IMR-90 (cell line): ENCODE measurements around the gene DMXL1. TPM values are rescaled to one million over a fixed set of nuclear protein-coding genes. Genes with fewer than 3 reads are reported as not detected.

Experiments used
- ATAC-seq: fragments of 200-7000 bp; cut with Tn5 transposase; 2 replicates; pipeline ENCODE4 v1.9.1; 2020; ENCODE audit warnings: low read depth, mild to moderate bottlenecking, moderate library complexity
- BruUV-seq: library from RNA; stranded (reverse); fragments of 400-500 nt; replicated peaks from 2 replicates; lab custom pipeline; 2021; lab: Mats Ljungman, UMichigan
- CTCF ChIA-PET: fragments of 300-600 bp; formaldehyde crosslinking; extraction: SDS; loops from one replicate; lab custom pipeline; 2021; ENCODE audit warnings: antibody characterized with exemption; lab: Yijun Ruan, JAX
- POLR2A ChIA-PET: fragments of 300-600 bp; sonication (Branson Sonifier 250); formaldehyde crosslinking; loops from one replicate; lab custom pipeline; 2022; ENCODE audit warnings: antibody characterized with exemption; ENCODE audit not compliant: unreplicated experiment; lab: Charles Lee
- DNase-seq: peaks from one replicate; pipeline ENCODE4 v3.0.0; 2013
- H2AFZ ChIP-seq: replicated peaks from 2 replicates; pipeline ENCODE3; 2013; ENCODE audit warnings: low read length, mild to moderate bottlenecking; ENCODE audit not compliant: poor library complexity
- H2AK5ac ChIP-seq: 2 replicates; pipeline ENCODE4 v1.6.1; 2013; ENCODE audit warnings: low read depth, low read length, inconsistent platforms
- H2AK9ac ChIP-seq: replicated peaks from 2 replicates; pipeline ENCODE3; 2013; ENCODE audit warnings: mild to moderate bottlenecking, low read depth, low read length, moderate library complexity; ENCODE audit not compliant: poor library complexity
- H2BK120ac ChIP-seq: 2 replicates; pipeline ENCODE4 v1.6.1; 2013; ENCODE audit warnings: low read depth, low read length, inconsistent platforms
- H2BK15ac ChIP-seq: 3 replicates; pipeline ENCODE4 v1.6.1; 2013; ENCODE audit warnings: low read depth, low read length, inconsistent platforms
- H2BK20ac ChIP-seq: 2 replicates; pipeline ENCODE4 v1.6.1; 2013; ENCODE audit warnings: low read depth, mild to moderate bottlenecking, inconsistent platforms, low read length, moderate library complexity
- H2BK5ac ChIP-seq: 2 replicates; pipeline ENCODE4 v1.6.1; 2013; ENCODE audit warnings: mild to moderate bottlenecking, low read depth, low read length, inconsistent platforms; ENCODE audit not compliant: poor library complexity, severe bottlenecking
- H3K14ac ChIP-seq: replicated peaks from 2 replicates; pipeline ENCODE4 v1.6.1; 2013; ENCODE audit warnings: low read depth, low read length, inconsistent platforms
- H3K18ac ChIP-seq: 2 replicates; pipeline ENCODE4 v1.6.1; 2013; ENCODE audit warnings: low read depth, low read length, control low read depth
- H3K23ac ChIP-seq: 2 replicates; pipeline ENCODE4 v1.6.1; 2013; ENCODE audit warnings: low read depth, low read length, inconsistent platforms
- H3K27ac ChIP-seq: 2 replicates; pipeline ENCODE4 v1.5.1; 2013; ENCODE audit warnings: mild to moderate bottlenecking, control low read depth, low read length; ENCODE audit not compliant: insufficient read depth
- H3K27me3 ChIP-seq: 2 replicates; pipeline ENCODE4 v1.6.1; 2013; ENCODE audit warnings: low read length; ENCODE audit not compliant: control insufficient read depth, insufficient read depth
- H3K36me3 ChIP-seq: 2 replicates; pipeline ENCODE4 v1.6.1; 2013; ENCODE audit warnings: low read length, mixed read lengths; ENCODE audit not compliant: control insufficient read depth, insufficient read depth
- H3K4ac ChIP-seq: 2 replicates; pipeline ENCODE4 v1.6.1; 2013; ENCODE audit warnings: low read depth, low read length, inconsistent platforms
- H3K4me1 ChIP-seq: 2 replicates; pipeline ENCODE4 v1.6.1; 2013; ENCODE audit warnings: low read length, mixed read lengths; ENCODE audit not compliant: control insufficient read depth, insufficient read depth
- H3K4me2 ChIP-seq: 2 replicates; pipeline ENCODE4 v1.6.1; 2013; ENCODE audit warnings: low read depth, mild to moderate bottlenecking, control low read depth, low read length, moderate library complexity
- H3K4me3 ChIP-seq: 2 replicates; pipeline ENCODE4 v1.5.1; 2013; ENCODE audit warnings: low read depth, mild to moderate bottlenecking, control low read depth, low read length, moderate library complexity; ENCODE audit not compliant: insufficient read depth
- H3K56ac ChIP-seq: 2 replicates; pipeline ENCODE4 v1.6.1; 2013; ENCODE audit warnings: low read length, inconsistent platforms; ENCODE audit not compliant: insufficient read depth; ENCODE audit errors: extremely low read depth
- H3K79me1 ChIP-seq, 2 experiments: 2 replicates each; pipeline ENCODE4 v1.6.1; 2013; ENCODE audit warnings: low read length in 2 of 2, inconsistent platforms in 1 of 2, low read depth in 1 of 2
- H3K9ac ChIP-seq: 2 replicates; pipeline ENCODE4 v1.6.1; 2013; ENCODE audit warnings: low read depth, low read length, control low read depth
- H3K9me1 ChIP-seq: 2 replicates; pipeline ENCODE4 v1.6.1; 2013; ENCODE audit warnings: low read length, inconsistent platforms; ENCODE audit not compliant: insufficient read depth
- H3K9me3 ChIP-seq: 2 replicates; pipeline ENCODE4 v1.6.1; 2013; ENCODE audit warnings: low read length; ENCODE audit not compliant: control insufficient read depth, insufficient read depth
- H4K20me1 ChIP-seq: 2 replicates; pipeline ENCODE4 v1.6.1; 2013; ENCODE audit warnings: low read length, inconsistent platforms; ENCODE audit not compliant: insufficient read depth
- H4K5ac ChIP-seq: 2 replicates; pipeline ENCODE4 v1.6.1; 2013; ENCODE audit warnings: mild to moderate bottlenecking, low read depth, low read length, control low read depth
- H4K8ac ChIP-seq, 2 experiments: 2 replicates each; pipeline ENCODE4 v1.6.1; 2013; ENCODE audit warnings: low read depth in 2 of 2, low read length in 2 of 2, control low read depth in 1 of 2, inconsistent platforms in 1 of 2
- H4K91ac ChIP-seq: 2 replicates; pipeline ENCODE4 v1.6.1; 2013; ENCODE audit warnings: low read depth, low read length, inconsistent platforms; ENCODE audit not compliant: insufficient read depth
- BHLHE40 ChIP-seq: fragments of 150-350 bp; IDR thresholded peaks from 2 replicates; pipeline ENCODE4 v1.6.1; 2016; ENCODE audit warnings: mild to moderate bottlenecking, low read depth, low read length
- CEBPB ChIP-seq: IDR thresholded peaks from 2 replicates; pipeline ENCODE4 v1.6.1; 2012; ENCODE audit warnings: low read depth, low read length, improper control_type of control experiment
- FOS ChIP-seq: fragments of 150-350 bp; IDR thresholded peaks from 2 replicates; pipeline ENCODE4 v1.6.1; 2016; ENCODE audit warnings: low read depth, low read length
- MAFK ChIP-seq: IDR thresholded peaks from 2 replicates; pipeline ENCODE4 v1.6.1; 2012; ENCODE audit warnings: low read depth, low read length, improper control_type of control experiment
- MAZ ChIP-seq: IDR thresholded peaks from 2 replicates; pipeline ENCODE4 v1.6.1; 2012; ENCODE audit warnings: low read depth, mild to moderate bottlenecking, low read length, improper control_type of control experiment, moderate library complexity, borderline replicate concordance
- MXI1 ChIP-seq: IDR thresholded peaks from 2 replicates; pipeline ENCODE4 v1.6.1; 2012; ENCODE audit warnings: low read depth, mild to moderate bottlenecking, low read length, moderate library complexity, borderline replicate concordance
- NFE2L2 ChIP-seq: fragments of 150-350 bp; IDR thresholded peaks from 2 replicates; pipeline ENCODE4 v1.6.1; 2016; ENCODE audit warnings: low read depth, mild to moderate bottlenecking, low read length
- POLR2A ChIP-seq: IDR thresholded peaks from 2 replicates; pipeline ENCODE4 v1.6.1; 2012; ENCODE audit warnings: mild to moderate bottlenecking, low read depth, low read length
- RAD21 ChIP-seq: IDR thresholded peaks from 2 replicates; pipeline ENCODE4 v1.6.1; 2012; ENCODE audit warnings: low read length, improper control_type of control experiment
- RCOR1 ChIP-seq: IDR thresholded peaks from 2 replicates; pipeline ENCODE4 v1.6.1; 2012; ENCODE audit warnings: mild to moderate bottlenecking, low read length, improper control_type of control experiment; ENCODE audit not compliant: insufficient replicate concordance
- RFX5 ChIP-seq: IDR thresholded peaks from 2 replicates; pipeline ENCODE4 v1.8.0; 2012; ENCODE audit warnings: low read depth, mild to moderate bottlenecking, low read length, moderate library complexity
- WGBS, 2 experiments: methylation state at CpG; one replicate each; pipeline versions ENCODE4 v1.1.5 to v1.1.7; 2013; ENCODE audit warnings: missing lambda C conversion rate in 2 of 2; ENCODE audit not compliant: insufficient read length in 1 of 2; ENCODE audit errors: extremely low coverage in 2 of 2; 5-methylcytosine and 5-hydroxymethylcytosine counted together
- dilution Hi-C: fragments of 300-500 bp; cut with HindIII; formaldehyde crosslinking; loops from one replicate; pipeline ENCODE4 v1.14.3; 2018; ENCODE audit warnings: low sequenced_read_pairs; ENCODE audit not compliant: unreplicated experiment
- in situ Hi-C: fragments of 300-500 bp; cut with MboI; formaldehyde crosslinking; loops from 3 replicates; pipeline ENCODE4 v1.14.3; 2019; ENCODE audit warnings: low sequenced_read_pairs, inconsistent platforms, mixed read lengths
- intact Hi-C: fragments of 100-400 bp; cut with micrococcal nuclease; formaldehyde crosslinking; loops from 2 replicates; pipeline ENCODE4 v1.10.0; 2022
- polyA plus RNA-seq, 3 experiments: library from polyadenylated mRNA; depleted of rRNA; stranded (reverse); fragments of >200 nt; gene quantifications; 2 replicates each; pipeline ENCODE4 v1.2.3, GENCODE V29; 2012; ENCODE audit warnings: low replicate concordance in 1 of 3
- total RNA-seq: library from RNA; depleted of rRNA; stranded (reverse); fragments of >200 nt; gene quantifications from 2 replicates; pipeline ENCODE4 v1.2.3, GENCODE V29; 2012
- TF ChIP-seq, protein P1 (sequence below): fragments of 150-350 bp; IDR thresholded peaks from 2 replicates; pipeline ENCODE4 v1.6.1; 2017; ENCODE audit warnings: mild to moderate bottlenecking, antibody characterized with exemption, low read length, low read depth
- TF ChIP-seq, protein P2 (sequence below): fragments of 150-350 bp; IDR thresholded peaks from 2 replicates; pipeline ENCODE4 v1.6.1; 2016; ENCODE audit warnings: low read depth, mild to moderate bottlenecking, low read length, moderate library complexity, borderline replicate concordance
- TF ChIP-seq, protein P3 (sequence below): conservative IDR thresholded peaks from 2 replicates; pipeline ENCODE4 v1.5.1; 2012; ENCODE audit warnings: mild to moderate bottlenecking, low read depth, low read length, improper control_type of control experiment

Gene DMXL1
- total and polyA plus RNA-seq, 2 of the 4 experiments (the other 2 are of a cell fraction): 8.1 to 21.5 TPM

DNA sequence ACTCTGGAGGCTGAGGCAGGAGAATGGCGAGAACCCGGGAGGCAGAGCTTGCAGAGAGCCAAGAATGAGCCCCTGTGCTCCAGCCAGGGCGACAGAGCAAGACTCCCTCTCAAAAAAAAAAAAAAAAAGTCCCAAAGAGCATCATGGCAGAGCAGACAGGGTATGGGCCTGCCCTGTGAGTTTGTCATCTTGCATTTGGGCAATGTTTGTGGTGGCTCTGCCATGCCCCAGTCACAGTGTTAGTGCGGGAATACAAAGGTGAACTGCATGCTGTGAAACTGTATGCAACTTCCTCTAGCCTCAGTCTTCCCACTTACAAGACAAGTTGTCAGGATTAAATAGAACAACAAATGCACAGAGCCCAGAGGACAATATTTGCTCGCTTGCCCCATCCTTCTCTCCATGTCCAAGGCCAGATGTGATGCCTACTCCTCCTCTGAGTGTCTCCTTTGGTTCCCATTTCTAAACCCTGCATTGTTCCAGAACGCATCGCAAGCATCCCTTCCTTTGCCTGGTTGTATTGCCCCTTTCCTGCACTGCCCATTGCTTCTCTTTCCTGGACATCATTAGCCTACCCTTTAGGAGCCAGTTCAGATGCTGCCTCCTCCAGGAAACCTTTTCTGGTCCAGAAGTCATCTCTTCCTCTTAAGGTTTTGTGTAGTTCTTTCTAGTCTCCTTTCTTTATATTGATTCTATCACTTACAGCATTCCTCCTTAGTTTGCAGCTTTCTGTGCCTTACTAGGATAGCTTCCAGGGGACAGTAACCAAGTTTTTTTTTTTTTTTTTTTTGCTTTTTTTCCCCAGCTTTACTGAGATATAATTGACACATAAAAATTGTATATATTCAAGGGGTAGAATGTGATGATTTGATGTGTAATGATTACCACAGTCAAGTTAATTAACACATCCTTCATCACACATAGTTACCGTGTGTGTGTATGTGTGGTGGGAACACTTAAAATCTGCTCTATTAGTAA lies 215.9 kb downstream of the DMXL1 start:
- Histone ChIP-seq H3K56ac (no peak overlapping the region), H3K18ac (no peak overlapping the region), H3K4me2 (no peak overlapping the region), H3K9ac (no peak overlapping the region), H4K8ac (no peak overlapping the region), H2BK15ac (no peak overlapping the region), H4K5ac (no peak overlapping the region), H2AFZ (no peak overlapping the region), H3K36me3 (0 out of 2 replicates have a peak, but pooled peaks cover 2% of the 10 kb centered on the region), H3K4me3 (no peak overlapping the region), H3K9me3 (no peaks in the 10 kb centered on the region), H4K91ac (no peak overlapping the region), H2BK20ac (no peak overlapping the region), H3K9me1 (peaks cover 5% of the 10 kb centered on the region), H3K14ac (peak overlapping the region; percentile 16; the same call in 1 of the 2 replicates), H2BK120ac (no peak overlapping the region), H3K4me1 (peaks cover 11% of the 10 kb centered on the region), H3K27me3 (no peaks in the 10 kb centered on the region), H3K79me1 (peaks cover 25 to 40% of the 10 kb centered on the region in 2 experiments), H2BK5ac (no peak overlapping the region), H3K27ac (no peak overlapping the region), H4K20me1 (no peaks in the 10 kb centered on the region), H2AK5ac (0 out of 2 replicates have a peak overlapping the region, but pooled peaks have one; percentile 5), H2AK9ac (no peak overlapping the region), H3K23ac (peak overlapping the region; percentile 19; the same call in 1 of the 2 replicates), H3K4ac (no peak overlapping the region)
- POLR2A ChIA-PET: no interaction called here
- TF ChIP-seq RCOR1 (no peak), CEBPB (no peak), RFX5 (no peak), FOS (no peak), MXI1 (no peak), POLR2A (no peak), MAZ (no peak), MAFK (no peak), NFE2L2 (no peak), RAD21 (no peak), BHLHE40 (no peak)
- TF ChIP-seq, protein P1, sequence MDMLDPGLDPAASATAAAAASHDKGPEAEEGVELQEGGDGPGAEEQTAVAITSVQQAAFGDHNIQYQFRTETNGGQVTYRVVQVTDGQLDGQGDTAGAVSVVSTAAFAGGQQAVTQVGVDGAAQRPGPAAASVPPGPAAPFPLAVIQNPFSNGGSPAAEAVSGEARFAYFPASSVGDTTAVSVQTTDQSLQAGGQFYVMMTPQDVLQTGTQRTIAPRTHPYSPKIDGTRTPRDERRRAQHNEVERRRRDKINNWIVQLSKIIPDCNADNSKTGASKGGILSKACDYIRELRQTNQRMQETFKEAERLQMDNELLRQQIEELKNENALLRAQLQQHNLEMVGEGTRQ: no peak
- TF ChIP-seq, protein P2, sequence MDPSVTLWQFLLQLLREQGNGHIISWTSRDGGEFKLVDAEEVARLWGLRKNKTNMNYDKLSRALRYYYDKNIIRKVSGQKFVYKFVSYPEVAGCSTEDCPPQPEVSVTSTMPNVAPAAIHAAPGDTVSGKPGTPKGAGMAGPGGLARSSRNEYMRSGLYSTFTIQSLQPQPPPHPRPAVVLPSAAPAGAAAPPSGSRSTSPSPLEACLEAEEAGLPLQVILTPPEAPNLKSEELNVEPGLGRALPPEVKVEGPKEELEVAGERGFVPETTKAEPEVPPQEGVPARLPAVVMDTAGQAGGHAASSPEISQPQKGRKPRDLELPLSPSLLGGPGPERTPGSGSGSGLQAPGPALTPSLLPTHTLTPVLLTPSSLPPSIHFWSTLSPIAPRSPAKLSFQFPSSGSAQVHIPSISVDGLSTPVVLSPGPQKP: no peak
- TF ChIP-seq, protein P3, sequence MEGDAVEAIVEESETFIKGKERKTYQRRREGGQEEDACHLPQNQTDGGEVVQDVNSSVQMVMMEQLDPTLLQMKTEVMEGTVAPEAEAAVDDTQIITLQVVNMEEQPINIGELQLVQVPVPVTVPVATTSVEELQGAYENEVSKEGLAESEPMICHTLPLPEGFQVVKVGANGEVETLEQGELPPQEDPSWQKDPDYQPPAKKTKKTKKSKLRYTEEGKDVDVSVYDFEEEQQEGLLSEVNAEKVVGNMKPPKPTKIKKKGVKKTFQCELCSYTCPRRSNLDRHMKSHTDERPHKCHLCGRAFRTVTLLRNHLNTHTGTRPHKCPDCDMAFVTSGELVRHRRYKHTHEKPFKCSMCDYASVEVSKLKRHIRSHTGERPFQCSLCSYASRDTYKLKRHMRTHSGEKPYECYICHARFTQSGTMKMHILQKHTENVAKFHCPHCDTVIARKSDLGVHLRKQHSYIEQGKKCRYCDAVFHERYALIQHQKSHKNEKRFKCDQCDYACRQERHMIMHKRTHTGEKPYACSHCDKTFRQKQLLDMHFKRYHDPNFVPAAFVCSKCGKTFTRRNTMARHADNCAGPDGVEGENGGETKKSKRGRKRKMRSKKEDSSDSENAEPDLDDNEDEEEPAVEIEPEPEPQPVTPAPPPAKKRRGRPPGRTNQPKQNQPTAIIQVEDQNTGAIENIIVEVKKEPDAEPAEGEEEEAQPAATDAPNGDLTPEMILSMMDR: no peak
- in situ Hi-C loops (no loop called here), intact Hi-C loops (loop anchor here (2.0 kb wide), 1 partner anchor 14 kb away; no protein-coding TSS in a partner anchor), dilution Hi-C loops (no loop called here)
- BruUV-seq: no TSS peak
- CTCF ChIA-PET: no interaction called here
- ATAC-seq: no peak
- no peak for DNase-seq
- no CpG with 5 or more reads among the region's 8 CpGs for WGBS, 2 experiments
